ENCODE results near the gene EPAS1. TPM values are rescaled to one million over a fixed set of nuclear protein-coding genes. Genes with fewer than 3 reads are reported as not detected.

The EPAS1 gene
- total RNA-seq, 1 donor, result 45.6 TPM

DNA sequence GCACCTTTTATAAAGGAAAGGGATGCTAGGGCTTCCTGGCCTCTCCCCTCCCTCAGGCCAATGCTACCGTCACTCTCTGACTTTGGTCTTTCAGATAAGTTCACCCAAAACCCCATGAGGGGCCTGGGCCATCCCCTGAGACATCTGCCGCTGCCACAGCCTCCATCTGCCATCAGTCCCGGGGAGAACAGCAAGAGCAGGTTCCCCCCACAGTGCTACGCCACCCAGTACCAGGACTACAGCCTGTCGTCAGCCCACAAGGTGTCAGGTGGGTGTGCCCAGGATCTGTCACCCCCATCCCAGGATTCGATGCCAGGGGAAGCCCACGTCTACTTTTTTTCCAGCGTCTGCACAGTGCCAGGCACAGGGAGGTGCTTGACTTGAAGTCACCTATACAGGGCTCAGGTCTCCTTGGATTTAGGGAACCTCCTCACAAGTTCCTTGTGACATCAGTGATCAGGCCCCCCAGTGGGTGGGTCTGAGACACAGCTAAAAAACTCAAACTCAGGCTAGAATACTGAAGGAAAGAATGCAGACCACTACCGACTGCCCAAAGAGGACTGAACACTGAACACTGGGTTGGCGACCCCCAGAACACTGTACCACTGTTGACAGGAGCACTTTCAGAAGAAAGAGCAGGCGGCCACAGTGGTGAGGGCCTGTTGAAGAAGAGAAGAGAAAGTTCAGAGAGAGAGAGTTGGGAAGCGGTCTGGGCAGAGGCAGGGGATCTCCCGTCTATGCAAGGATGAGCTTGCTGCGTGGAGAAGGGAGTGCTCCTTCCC lies 85.3 kb downstream of the EPAS1 start:
- TF ChIP-seq, protein P1, sequence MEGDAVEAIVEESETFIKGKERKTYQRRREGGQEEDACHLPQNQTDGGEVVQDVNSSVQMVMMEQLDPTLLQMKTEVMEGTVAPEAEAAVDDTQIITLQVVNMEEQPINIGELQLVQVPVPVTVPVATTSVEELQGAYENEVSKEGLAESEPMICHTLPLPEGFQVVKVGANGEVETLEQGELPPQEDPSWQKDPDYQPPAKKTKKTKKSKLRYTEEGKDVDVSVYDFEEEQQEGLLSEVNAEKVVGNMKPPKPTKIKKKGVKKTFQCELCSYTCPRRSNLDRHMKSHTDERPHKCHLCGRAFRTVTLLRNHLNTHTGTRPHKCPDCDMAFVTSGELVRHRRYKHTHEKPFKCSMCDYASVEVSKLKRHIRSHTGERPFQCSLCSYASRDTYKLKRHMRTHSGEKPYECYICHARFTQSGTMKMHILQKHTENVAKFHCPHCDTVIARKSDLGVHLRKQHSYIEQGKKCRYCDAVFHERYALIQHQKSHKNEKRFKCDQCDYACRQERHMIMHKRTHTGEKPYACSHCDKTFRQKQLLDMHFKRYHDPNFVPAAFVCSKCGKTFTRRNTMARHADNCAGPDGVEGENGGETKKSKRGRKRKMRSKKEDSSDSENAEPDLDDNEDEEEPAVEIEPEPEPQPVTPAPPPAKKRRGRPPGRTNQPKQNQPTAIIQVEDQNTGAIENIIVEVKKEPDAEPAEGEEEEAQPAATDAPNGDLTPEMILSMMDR (IDR thresholded peaks at IDR 0.05; ENCODE audit: insufficient read depth, low read length), result no peak
- no peak overlapping the region for H3K4me3 ChIP-seq (ENCODE audit: low read depth, low read length)
- DNase-seq (ENCODE audit: low read depth), result no peak

DNA sequence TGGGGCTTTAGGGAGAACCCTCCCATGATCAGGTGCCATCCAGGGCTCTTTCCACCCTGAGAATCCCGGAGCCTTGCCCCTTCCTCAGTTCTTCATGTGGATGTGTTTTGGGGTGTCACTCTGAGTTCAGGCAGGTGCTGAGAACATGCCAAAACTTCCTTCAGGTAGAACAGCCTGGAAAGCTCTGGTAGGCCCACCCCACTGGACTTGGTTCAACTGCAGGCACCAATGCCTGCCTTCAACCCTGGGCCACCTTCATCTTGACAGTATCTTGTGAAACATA lies 85.8 kb downstream of the EPAS1 start:
- DNase-seq (ENCODE audit: low read depth), result no peak
- TF ChIP-seq, protein P1 (IDR thresholded peaks at IDR 0.05; ENCODE audit: insufficient read depth, low read length), result no peak
- no peak overlapping the region for H3K4me3 ChIP-seq (ENCODE audit: low read depth, low read length)

DNA sequence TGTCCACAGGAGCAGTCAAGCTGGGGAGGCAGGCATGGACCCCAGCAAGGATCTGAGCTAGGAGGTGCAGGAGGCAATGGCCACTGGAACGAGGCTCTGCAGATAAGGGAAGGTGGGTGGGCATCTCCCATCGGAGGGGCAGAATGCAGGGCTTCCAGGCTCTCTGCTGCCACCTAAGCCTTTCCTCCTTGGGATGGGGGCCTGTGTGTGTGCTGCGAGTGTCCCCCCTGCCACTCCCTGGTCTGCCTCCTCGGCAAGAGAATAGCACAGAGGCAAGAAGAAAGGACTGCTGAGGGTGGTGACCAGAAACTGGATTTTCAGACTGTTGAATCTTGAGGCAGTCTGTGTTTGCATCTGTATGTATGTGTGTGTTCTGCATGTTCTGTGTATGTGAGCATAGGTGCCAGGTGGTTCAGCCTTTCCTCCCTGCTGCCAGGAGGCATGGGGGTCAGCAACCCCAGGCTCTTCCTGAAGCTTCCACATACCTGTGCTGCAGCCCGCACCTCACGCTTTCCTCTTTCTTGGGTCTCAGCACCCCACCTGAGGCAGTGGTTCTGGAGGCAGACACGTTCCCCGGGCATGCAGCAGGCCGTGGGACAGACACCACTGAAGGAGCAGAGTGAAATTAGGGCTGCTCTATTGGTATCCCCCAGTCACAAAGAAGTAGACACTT lies 86.7 kb downstream of the EPAS1 start:
- H3K4me3 ChIP-seq (ENCODE audit: low read depth, low read length), result no peak overlapping the region
- DNase-seq (ENCODE audit: low read depth), result no peak
- TF ChIP-seq, protein P1 (IDR thresholded peaks at IDR 0.05; ENCODE audit: insufficient read depth, low read length), result no peak

DNA sequence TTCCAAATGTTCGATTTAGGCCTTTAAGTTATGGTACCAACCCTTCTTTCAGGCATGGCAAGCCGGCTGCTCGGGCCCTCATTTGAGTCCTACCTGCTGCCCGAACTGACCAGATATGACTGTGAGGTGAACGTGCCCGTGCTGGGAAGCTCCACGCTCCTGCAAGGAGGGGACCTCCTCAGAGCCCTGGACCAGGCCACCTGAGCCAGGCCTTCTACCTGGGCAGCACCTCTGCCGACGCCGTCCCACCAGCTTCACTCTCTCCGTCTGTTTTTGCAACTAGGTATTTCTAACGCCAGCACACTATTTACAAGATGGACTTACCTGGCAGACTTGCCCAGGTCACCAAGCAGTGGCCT lies 87.2 kb downstream of the EPAS1 start:
- no peak for DNase-seq (ENCODE audit: low read depth)
- TF ChIP-seq, protein P1 (IDR thresholded peaks at IDR 0.05; ENCODE audit: insufficient read depth, low read length), result no peak

DNA sequence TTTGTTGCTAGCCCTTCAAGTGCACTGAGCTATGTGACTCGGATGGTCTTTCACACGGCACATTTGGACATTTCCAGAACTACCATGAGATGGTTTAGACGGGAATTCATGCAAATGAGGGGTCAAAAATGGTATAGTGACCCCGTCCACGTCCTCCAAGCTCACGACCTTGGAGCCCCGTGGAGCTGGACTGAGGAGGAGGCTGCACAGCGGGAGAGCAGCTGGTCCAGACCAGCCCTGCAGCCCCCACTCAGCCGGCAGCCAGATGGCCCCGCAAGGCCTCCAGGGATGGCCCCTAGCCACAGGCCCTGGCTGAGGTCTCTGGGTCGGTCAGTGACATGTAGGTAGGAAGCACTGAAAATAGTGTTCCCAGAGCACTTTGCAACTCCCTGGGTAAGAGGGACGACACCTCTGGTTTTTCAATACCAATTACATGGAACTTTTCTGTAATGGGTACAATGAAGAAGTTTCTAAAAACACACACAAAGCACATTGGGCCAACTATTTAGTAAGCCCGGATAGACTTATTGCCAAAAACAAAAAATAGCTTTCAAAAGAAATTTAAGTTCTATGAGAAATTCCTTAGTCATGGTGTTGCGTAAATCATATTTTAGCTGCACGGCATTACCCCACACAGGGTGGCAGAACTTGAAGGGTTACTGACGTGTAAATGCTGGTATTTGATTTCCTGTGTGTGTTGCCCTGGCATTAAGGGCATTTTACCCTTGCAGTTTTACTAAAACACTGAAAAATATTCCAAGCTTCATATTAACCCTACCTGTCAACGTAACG lies 88.8 kb downstream of the EPAS1 start:
- no peak overlapping the region for H3K4me3 ChIP-seq (ENCODE audit: low read depth, low read length)
- peak; percentile 89 for DNase-seq (ENCODE audit: low read depth)
- TF ChIP-seq, protein P1 (IDR thresholded peaks at IDR 0.05; ENCODE audit: insufficient read depth, low read length), result no peak

More for the DNA sequence above, 87.2 kb downstream of the EPAS1 start:
- H3K4me3 ChIP-seq (ENCODE audit: low read depth, low read length), result no peak overlapping the region

DNA sequence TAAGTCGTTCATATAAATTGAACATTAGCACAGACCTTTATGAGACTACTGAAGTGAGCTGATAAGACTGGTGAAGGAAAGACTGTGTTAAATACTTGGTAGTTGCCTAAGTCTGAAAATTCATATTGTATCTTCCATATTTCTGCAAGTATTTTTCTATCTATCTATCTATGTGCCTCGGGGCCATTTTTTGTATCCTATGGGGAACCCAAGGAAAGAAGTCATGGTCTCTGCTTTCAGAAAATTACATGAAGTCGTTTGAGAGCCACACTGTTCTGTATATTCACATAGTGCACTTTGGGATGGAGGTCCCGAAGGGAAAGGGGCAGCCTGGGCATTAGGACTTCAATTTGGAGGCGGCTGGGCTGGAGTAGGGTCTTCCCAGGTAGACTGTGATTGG lies 89.6 kb downstream of the EPAS1 start:
- DNase-seq (ENCODE audit: low read depth), result no peak
- no peak overlapping the region for H3K4me3 ChIP-seq (ENCODE audit: low read depth, low read length)
- TF ChIP-seq, protein P1 (IDR thresholded peaks at IDR 0.05; ENCODE audit: insufficient read depth, low read length), result no peak

All from fibroblast of the aortic adventitia (primary cell).